Astrocyte of the cerebellum (primary cell): Measurements from ENCODE around the gene PRKN.
A peak's percentile ranks its signal among the peaks of the same experiment; 100 is the strongest.

Source experiments
- DNase-seq: peaks from one replicate; pipeline ENCODE4 v3.0.0-alpha.2; 2011; ENCODE audit warnings: low read depth
- H3K4me3 ChIP-seq: 2 replicates; pipeline ENCODE4 v1.5.1; 2011; ENCODE audit warnings: mild to moderate bottlenecking, low read depth, low read length, moderate library complexity
- in situ Hi-C: cut with HindIII; loops from 2 replicates; pipeline ENCODE4 v1.10.0; 2017; ENCODE audit warnings: low sequenced_read_pairs
- TF ChIP-seq, protein P1 (sequence below): IDR thresholded peaks from 2 replicates; pipeline ENCODE4 v1.5.1; 2012; ENCODE audit warnings: low read length, low read depth, moderate library complexity, mild to moderate bottlenecking; ENCODE audit errors: missing control alignments

PRKN gene

GRCh38 chr6:162099685-162100084 lies 627.9 kb downstream of the PRKN start:
- DNase-seq: peak; percentile 55
- TF ChIP-seq, protein P1, sequence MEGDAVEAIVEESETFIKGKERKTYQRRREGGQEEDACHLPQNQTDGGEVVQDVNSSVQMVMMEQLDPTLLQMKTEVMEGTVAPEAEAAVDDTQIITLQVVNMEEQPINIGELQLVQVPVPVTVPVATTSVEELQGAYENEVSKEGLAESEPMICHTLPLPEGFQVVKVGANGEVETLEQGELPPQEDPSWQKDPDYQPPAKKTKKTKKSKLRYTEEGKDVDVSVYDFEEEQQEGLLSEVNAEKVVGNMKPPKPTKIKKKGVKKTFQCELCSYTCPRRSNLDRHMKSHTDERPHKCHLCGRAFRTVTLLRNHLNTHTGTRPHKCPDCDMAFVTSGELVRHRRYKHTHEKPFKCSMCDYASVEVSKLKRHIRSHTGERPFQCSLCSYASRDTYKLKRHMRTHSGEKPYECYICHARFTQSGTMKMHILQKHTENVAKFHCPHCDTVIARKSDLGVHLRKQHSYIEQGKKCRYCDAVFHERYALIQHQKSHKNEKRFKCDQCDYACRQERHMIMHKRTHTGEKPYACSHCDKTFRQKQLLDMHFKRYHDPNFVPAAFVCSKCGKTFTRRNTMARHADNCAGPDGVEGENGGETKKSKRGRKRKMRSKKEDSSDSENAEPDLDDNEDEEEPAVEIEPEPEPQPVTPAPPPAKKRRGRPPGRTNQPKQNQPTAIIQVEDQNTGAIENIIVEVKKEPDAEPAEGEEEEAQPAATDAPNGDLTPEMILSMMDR: no peak
- no peak overlapping the region for H3K4me3 ChIP-seq
- in situ Hi-C loops: no loop called here

GRCh38 chr6:162092816-162093502 lies 634.6 kb downstream of the PRKN start:
- in situ Hi-C loops: no loop called here
- TF ChIP-seq, protein P1: no peak
- no peak overlapping the region for H3K4me3 ChIP-seq
- no peak for DNase-seq

GRCh38 chr6:162090734-162091133 lies 636.8 kb downstream of the PRKN start:
- H3K4me3 ChIP-seq: no peak overlapping the region
- TF ChIP-seq, protein P1: no peak
- in situ Hi-C loops: no loop called here
- peak; percentile 86 for DNase-seq

GRCh38 chr6:162088091-162088490 lies 639.5 kb downstream of the PRKN start:
- H3K4me3 ChIP-seq: no peak overlapping the region
- in situ Hi-C loops: no loop called here
- DNase-seq: no peak
- TF ChIP-seq, protein P1: no peak

DNA sequence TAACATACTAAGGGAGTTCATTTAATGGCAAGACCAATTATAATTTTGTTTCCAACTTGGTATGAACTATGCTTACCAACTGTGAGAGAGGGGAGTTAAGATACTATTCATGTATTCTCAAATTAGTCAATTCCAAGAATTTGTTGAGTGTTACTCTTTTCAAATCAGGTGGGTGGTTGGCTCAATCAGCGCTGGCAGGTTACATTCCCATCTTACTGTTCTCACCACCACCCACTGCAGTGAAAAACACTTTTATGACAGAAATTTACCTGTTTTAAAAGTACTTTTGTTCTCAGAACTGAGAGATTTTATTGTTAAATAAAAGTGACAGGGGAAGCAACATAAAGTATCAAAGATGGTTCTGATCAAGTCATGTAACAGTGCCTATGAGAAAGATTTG lies 642.0 kb downstream of the PRKN start:
- no peak overlapping the region for H3K4me3 ChIP-seq
- TF ChIP-seq, protein P1: no peak
- in situ Hi-C loops: no loop called here
- no peak for DNase-seq

DNA sequence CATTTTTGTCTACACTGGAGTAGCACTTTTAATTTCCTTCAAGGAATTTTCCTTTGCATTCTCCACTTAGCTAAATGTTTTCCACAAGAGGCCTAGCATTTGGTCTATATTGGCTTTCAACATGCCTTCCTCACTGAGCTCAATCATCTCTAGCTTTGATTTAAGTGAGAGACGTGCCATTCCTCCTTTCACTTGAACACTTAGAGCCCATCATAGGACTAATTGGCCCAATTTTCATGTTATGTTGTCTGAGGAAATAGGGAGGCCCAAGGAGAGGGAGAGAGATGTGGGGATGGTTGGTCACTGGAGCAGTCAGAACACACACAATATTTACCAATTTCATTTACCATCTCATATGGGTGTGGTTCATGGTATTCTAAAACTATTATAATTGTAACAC lies 645.0 kb downstream of the PRKN start:
- in situ Hi-C loops: no loop called here
- DNase-seq: no peak
- no peak overlapping the region for H3K4me3 ChIP-seq
- TF ChIP-seq, protein P1: no peak
